Measurements from ENCODE around the gene INSRR.

Gene INSRR

GRCh38 chr1:156806512-156807440 is 52.1 kb downstream of the INSRR start:
- DNase-seq (ENCODE audit: low read depth in 2 of 2): no peak

- no peak for DNase-seq (ENCODE audit: low read depth in 2 of 2)
These were observed 53.0 kb downstream of the INSRR start for GRCh38 chr1:156805766-156806511.

- no peak for DNase-seq (ENCODE audit: low read depth in 2 of 2)
These were observed 54.2 kb downstream of the INSRR start for GRCh38 chr1:156804572-156805243.

DNA sequence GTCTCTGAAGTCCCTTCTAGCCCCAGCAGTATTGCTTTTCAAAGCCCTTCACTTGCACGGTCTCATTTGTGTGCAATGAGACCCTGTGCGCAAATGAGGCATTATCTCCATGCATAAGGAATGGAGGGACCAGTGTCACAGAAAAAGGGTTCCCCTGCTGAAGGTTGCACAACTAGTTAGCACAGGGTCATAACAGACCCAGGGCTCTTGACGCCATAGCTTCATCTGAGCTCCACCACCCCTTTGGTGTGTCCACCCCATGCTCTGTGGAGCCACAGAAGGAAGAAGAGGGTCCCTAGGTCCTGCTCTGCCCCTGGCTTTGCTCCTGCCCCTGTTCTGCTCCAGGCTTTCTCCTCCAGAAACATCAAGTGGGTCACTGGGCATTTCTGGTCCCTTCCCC is 54.9 kb downstream of the INSRR start:
- DNase-seq (ENCODE audit: low read depth in 2 of 2): no peak

DNA sequence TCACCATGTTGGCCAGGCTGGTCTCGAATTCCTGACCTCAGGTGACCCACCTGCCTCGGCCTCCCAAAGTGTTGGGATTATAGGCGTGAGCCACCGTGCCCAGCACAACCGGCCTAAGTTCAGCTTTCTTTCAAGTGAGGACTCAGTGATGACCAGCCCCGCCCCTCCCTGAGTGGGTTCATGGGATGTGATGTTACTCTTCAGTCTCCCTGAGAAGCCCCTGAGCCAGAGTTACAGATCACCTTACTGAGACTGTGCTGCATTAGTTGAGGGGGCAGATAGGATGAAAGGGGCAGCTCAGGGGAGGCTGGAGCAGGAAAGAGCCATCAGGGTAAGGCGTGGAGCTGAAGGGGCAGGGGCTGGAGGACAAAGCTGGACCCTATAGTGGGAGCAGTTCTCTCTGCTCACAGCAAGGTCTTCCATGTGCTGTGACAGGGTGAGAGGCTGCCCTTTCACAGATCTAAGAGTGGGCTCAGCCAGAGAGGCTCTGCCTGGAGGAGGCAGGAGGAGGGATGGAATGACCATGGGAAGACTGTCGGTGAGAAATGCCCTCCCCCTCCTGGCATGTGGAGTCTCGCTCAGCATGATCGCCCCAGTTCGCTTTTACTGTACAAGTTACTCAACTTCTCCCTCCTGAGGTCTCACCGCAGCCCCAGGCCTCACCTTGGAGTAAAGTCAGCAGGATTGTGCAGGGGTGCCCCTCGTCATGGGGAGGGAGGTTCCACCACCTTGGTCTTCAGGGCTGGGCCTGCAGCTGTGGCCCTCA is 55.6 kb downstream of the INSRR start:
- DNase-seq (ENCODE audit: low read depth in 2 of 2): no peak

DNA sequence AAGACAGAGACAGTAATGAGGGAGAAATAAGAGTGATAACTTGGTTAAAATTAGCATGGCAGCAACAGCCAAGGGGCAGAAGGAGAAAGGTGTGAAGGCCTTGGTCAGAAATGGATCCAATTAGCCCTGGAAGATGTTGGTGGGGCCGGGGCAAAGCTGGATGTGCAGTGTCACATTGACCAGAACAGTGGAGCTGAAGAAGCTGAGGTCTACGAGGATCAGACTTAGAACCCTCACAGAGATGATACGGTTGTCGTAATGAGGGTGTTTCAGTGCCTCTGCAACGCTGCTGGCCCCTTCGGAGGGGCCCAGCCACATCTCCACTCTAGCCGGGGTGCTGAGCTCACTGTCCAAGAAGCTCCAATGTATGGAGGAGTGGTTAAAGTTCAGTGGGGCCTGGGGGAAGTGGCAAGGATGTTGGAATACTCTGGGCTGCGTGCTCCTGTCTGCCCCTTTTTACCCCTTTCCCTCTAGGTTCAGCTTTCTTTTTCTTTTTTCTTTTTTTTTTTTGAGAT is 56.4 kb downstream of the INSRR start:
- no peak for DNase-seq (ENCODE audit: low read depth in 2 of 2)

GRCh38 chr1:156801409-156802121 is 57.4 kb downstream of the INSRR start:
- DNase-seq (ENCODE audit: low read depth in 2 of 2): no peak

- DNase-seq (ENCODE audit: low read depth in 2 of 2): peak in 1 of 2 donors; percentile 38
These were observed 61.6 kb downstream of the INSRR start for GRCh38 chr1:156797212-156797871.

GRCh38 chr1:156796340-156797097 is 62.4 kb downstream of the INSRR start:
- no peak for DNase-seq (ENCODE audit: low read depth in 2 of 2)

DNA sequence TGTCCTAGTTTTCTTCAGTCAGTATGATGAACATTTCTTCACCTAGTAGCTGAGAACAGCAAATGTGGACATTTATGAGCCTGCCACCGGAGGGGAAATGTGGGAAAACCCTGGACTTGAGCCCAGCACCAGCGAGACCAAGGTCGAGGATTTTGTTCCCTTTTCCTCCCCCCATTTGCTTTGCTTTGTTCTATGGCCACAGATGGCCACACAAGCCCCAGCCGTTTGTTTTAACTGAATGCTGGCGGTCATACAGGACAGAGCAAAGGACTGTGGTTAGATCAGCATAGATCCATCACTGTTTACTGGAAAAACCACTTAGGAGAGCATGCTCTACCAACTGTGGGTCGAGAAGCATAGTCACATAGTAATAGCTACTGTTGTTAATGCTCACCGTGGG is 63.1 kb downstream of the INSRR start:
- no peak for DNase-seq (ENCODE audit: low read depth in 2 of 2)

DNA sequence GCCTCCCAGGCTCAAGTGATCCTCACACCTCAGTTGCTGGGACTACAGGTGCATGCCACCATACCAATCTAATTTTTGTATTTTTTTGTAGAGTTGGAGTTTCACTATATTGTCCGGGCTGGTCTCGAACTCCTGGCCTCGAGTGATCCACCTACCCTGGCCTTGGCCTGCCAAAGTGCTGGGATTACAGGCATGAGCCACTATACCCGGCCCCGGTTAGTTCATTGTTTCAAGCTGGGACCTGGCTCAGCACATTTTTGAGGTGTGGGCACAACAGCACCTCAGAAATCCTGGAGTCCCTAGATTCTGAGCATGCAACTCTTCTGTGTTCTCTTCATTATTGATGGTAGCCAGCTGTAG is 63.6 kb downstream of the INSRR start:
- DNase-seq (ENCODE audit: low read depth in 2 of 2): no peak

- no peak for DNase-seq (ENCODE audit: low read depth in 2 of 2)
These were observed 64.2 kb downstream of the INSRR start for GRCh38 chr1:156794506-156795373.
